Stimulated activated CD4-positive, alpha-beta T cell treated with anti-CD3 and anti-CD28 coated beads, TNF-alpha, amount 100 ng/mL, for 1 hour (primary cell): ENCODE measurements around the gene CD3D.

ENCODE experiments used
- DNase-seq, 3 donors: peaks; one replicate each; pipeline ENCODE4 v3.0.0-alpha.2; 2020; ENCODE audit warnings: low read depth in 3 of 3, low spot score in 1 of 3

The CD3D gene

GRCh38 chr11:118304227-118304567 is 38.3 kb downstream of the CD3D start:
- DNase-seq = no peak

GRCh38 chr11:118301600-118302195 is 40.8 kb downstream of the CD3D start:
- DNase-seq = no peak

- no peak for DNase-seq
Measured at GRCh38 chr11:118295815-118296454, 46.6 kb downstream of the CD3D start.

GRCh38 chr11:118295199-118295598 is 47.3 kb downstream of the CD3D start:
- no peak for DNase-seq

- DNase-seq = no peak
Measured at GRCh38 chr11:118294053-118294452, 48.5 kb downstream of the CD3D start.

- no peak for DNase-seq
Measured at GRCh38 chr11:118291477-118292135, 50.9 kb downstream of the CD3D start.

GRCh38 chr11:118290923-118291322 is 51.6 kb downstream of the CD3D start:
- no peak for DNase-seq

GRCh38 chr11:118289401-118289800 is 53.1 kb downstream of the CD3D start:
- DNase-seq = no peak
